GM11168 (cell line): Measurements from ENCODE around the gene CABP4.

Experiments used
- in situ Hi-C: fragments of 300-500 bp; cut with MboI; formaldehyde crosslinking; loops from one replicate; pipeline ENCODE4 v1.12.0; 2022; ENCODE audit warnings: low sequenced_read_pairs; ENCODE audit not compliant: unreplicated experiment

The CABP4 gene

DNA sequence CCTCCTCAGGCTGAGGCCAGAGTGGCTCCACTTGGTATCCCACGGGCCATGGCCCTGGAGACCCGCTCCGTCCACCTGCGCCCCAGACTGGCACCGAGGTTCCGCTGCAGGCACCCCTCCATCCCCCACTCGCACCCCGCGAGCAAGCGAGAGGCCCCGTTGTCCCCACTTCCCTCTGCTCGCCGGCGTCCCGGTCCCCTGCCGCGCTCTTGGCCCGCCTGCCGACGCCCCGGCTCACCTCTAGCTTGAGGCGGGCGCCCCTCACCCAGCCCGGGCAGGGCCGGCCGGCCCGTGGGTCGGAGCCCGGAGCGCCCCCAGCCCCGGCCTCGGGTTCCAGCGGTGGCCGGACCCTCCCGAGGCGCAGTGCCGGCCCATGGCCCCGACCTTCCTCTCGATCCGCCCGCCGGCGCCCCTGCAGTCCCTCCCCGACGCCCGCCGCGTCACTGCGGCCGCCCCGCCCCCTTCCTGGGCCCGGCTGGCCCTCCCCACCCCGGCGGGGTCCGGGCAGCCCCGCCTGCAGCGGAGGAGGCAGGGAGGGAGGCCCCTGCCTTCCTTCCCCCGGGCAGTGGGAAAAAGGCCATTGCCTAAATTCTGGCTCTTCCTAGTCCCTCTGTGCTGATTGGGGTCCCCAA is 49.9 kb downstream of the CABP4 start, which contains the start of gene PITPNM1:
Gene PITPNM1, minus strand, starts transcription at position 414 of the 632 bp plus-strand sequence. CDS start 1,183 bp downstream, outside the sequence.
- in situ Hi-C loops, result loop anchor here (10.0 kb wide), 1 partner anchor 100 kb away; the partner anchor contains the start of genes PPP1CA and TBC1D10C

DNA sequence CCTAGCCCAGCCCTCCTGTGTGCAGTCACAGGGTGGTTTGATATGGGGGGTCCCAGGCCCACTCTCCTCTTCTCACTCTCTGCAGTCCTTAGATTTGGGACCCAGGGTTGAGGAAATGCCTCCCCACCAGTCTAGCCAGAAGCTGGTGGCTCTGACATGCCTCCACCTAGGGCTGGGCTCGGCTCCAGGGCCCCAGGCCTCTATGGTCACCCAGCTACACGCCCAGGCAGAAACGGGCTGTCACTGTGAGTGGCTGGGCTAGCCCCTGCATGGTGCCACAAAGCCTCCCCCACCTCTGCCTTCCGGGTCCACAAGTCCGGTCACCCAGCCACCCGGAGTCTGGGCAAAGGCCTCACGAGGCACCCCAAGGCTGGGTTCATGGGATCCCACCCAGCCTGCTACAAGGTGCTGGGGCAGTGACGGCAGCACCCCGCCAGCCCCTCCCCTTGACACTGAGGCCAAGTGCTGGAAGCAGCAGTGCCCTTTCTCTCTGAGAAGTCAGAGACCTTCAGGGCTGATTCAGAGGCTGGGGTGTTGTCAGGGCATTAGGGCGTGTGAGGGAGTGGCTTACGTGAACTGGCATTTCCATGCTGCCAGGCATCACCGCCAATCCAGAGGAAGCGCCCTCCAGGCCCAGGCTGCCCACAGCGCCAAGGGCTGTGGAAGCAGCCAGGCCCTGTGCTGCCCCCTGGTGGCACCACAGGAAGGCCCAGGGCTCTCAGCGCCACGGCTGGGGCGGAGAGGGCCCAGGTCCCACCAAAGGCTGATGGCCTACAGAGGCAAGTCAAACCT is 50.6 kb downstream of the CABP4 start:
- in situ Hi-C loops, result loop anchor here (10.0 kb wide), 1 partner anchor 101 kb away; the partner anchor contains the start of genes PPP1CA and TBC1D10C

DNA sequence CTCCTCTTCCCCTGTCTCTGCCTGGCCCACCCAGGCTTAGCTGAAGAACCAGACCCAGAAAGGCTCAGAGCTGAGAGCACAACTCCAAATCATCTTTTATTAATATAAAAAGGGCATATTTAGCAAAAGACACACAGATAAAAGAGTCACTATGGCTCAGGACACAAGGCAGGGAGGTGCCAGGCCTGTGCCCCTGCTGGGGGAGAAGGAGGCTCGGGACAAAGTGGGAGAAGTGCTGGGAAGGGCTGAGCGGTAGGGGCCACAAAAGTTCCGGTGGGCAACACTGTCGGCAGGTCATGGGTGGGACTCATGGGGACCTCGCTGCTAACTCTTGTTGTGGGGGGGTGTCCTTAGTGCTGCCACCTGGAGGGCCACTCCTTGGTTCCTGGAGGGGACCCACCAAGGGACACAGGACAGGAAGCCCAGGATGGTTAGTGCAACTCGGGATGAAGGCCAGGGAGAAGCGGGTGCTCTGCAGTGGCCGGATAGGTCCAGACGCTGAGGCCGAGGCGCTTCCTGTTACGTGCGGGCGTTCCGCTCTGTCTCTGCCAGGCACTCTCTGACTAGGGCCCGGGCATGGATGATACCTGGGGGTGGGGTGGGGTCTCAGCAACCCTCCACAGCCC is 51.4 kb downstream of the CABP4 start:
- in situ Hi-C loops, result loop anchor here (10.0 kb wide), 1 partner anchor 102 kb away; the partner anchor contains the start of genes PPP1CA and TBC1D10C

DNA sequence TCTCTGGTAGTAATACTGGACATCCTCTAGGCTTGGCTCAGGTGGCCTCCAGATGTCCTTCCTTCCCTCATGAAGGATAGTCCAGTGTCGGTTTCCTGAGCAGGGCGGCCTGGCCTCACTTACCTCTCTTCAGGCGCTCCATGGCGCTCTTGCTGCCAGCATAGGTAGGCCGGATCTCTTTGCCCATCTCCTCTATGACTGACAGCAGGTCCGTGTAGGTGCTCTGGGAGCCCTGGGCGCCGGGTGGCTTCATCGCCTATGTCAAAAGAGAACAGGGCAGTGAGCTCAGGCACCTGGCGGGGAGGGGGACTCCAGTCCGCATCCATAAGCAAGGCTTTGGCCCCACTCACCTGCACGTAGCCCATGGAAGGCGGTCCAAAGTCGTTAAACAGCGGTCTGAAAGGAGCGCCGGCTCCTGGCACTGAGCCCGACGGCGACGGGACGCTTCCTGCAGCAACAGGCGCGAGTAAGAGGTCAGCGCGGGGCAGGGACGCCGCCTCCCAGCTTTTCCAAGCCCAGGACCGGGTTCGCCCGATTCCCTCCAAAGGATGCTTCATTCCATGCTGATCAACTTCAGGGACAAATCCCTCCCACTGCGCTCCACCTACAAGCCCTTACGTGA is 52.2 kb downstream of the CABP4 start:
- in situ Hi-C loops, result loop anchor here (10.0 kb wide), 1 partner anchor 103 kb away; the partner anchor contains the start of genes PPP1CA and TBC1D10C

DNA sequence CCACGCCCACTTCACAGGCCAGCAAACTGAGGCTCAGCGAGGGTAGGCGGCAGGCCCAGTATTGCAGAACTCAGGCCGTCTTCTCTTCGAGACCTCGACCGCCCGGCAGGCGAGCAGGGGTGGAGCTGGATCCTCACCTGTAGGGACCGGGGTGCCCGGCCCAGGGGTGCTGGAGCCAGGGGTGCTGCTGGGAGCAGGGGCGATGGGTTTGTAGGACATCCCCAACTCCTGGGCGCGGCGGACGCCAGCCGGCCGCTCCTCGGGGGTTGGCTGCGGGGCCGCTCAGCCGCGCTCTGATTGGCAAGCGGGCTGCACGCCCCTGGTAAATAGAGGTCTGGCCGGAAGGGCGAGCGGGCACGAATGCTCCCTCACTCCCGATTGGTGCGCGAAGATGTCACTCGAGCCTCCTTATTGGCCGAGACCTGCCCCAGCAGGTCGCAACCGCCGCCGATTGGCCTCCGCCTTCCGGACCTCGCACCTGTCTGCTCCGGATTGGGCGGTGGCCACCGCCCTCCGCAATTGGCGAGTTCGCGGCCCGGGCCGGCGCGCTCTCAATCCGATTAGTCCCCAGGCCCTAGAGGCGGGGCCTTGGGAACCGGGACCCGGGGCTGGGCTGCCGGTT is 52.8 kb downstream of the CABP4 start, which contains the start of gene CDK2AP2:
Gene CDK2AP2, minus strand, starts transcription at position 299 of the 622 bp plus-strand sequence. Its CDS starts 80 bp downstream, at position 219.
- in situ Hi-C loops, result loop anchor here (10.0 kb wide), 1 partner anchor 103 kb away; the partner anchor contains the start of genes PPP1CA and TBC1D10C

DNA sequence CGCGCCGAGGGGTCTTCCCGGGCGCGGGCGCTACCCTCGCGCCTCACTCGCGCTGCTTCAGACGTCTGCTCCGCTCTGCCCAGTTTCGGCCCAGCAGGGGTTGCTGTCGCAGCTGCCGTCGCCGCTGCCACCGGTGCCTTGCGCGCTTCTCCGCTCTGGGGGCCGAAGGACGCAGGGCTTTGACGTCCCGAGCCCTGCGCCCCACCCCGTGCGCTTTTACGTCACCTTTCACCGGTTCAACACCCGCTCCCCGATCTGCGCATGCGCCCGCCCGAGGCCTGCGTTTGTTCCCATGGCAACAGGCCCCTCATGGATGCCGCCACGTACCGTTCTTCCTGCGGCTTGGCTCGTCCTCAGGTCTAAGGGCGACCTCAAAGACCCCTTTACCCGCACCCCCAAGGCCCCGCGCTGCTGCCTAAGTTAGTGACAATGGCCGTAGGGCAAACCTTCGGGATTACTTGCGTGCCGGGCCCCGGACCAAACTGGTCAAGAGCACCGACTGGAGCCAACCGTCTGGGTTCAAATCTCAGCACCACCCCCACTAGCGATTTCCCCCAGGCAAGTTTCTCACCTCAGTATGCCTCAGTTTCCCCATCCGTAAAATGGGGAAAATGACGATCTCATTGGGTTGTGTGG is 53.5 kb downstream of the CABP4 start:
- in situ Hi-C loops, result loop anchor here (10.0 kb wide), 1 partner anchor 104 kb away; the partner anchor contains the start of genes PPP1CA and TBC1D10C

DNA sequence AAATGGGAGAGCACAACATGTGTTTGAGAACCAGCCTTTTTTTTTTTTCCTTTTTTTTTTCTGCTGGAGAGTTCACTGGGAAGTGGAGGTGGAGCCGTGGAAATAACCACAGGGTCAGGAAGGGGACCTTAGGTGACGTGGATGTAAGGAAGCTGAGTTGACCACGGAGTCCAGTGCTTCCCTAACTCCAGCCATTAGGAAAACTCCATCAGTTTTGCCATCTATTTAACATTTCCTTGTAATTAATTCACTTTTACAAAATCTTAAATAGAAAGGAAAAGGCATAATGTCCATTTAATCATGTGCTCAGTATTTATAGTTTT is 54.8 kb downstream of the CABP4 start:
- in situ Hi-C loops, result no loop called here
